H1 (cell line): ENCODE data around the gene DENND11. TPM values are rescaled to one million over a fixed set of nuclear protein-coding genes. Genes with fewer than 3 reads are reported as not detected.

Experiments used
- CTCF ChIA-PET: fragments of 300-600 bp; sonication (Branson Sonifier 250); formaldehyde crosslinking; loops from one replicate; lab custom pipeline; 2021; ENCODE audit not compliant: partially characterized antibody; lab: Charles Lee
- POLR2A ChIA-PET: fragments of 300-600 bp; sonication (Branson Sonifier 250); formaldehyde crosslinking; loops from one replicate; lab custom pipeline; 2021; ENCODE audit warnings: inconsistent platforms; ENCODE audit not compliant: partially characterized antibody; lab: Charles Lee
- DNase-seq, 2 experiments: peaks; one replicate each; pipeline versions ENCODE4 v3.0.0 to v3.0.0-alpha.2; 2010 to 2022; ENCODE audit warnings: low spot score in 2 of 2, low read depth in 1 of 2, mixed read lengths in 1 of 2
- FAIRE-seq: peaks from 2 replicates; lab custom pipeline; 2011; peaks lifted over from hg19 to GRCh38; lab: Jason Lieb, UNC
- H2AFZ ChIP-seq: 2 replicates; pipeline ENCODE4 v1.8.1; 2012; ENCODE audit warnings: low read length, inconsistent platforms
- H2AK5ac ChIP-seq: 2 replicates; pipeline ENCODE4 v1.6.1; 2013; ENCODE audit warnings: low read depth, low read length
- H2BK120ac ChIP-seq: replicated peaks from 2 replicates; pipeline ENCODE3; 2013; ENCODE audit warnings: low read depth, low read length, inconsistent platforms
- H2BK12ac ChIP-seq: 2 replicates; pipeline ENCODE4 v1.6.1; 2013; ENCODE audit warnings: low read depth, low read length
- H2BK15ac ChIP-seq: 2 replicates; pipeline ENCODE4 v1.6.1; 2013; ENCODE audit warnings: low read length
- H2BK20ac ChIP-seq: 2 replicates; pipeline ENCODE4 v1.6.1; 2013; ENCODE audit warnings: low read length
- H2BK5ac ChIP-seq: 2 replicates; pipeline ENCODE4 v1.6.1; 2013; ENCODE audit warnings: low read depth, low read length
- H3K14ac ChIP-seq: 2 replicates; pipeline ENCODE4 v1.6.1; 2013; ENCODE audit warnings: inconsistent platforms; ENCODE audit not compliant: insufficient read length
- H3K18ac ChIP-seq: 2 replicates; pipeline ENCODE4 v1.6.1; 2013; ENCODE audit warnings: low read length; ENCODE audit errors: extremely low read depth
- H3K23ac ChIP-seq: 2 replicates; pipeline ENCODE4 v1.6.1; 2013; ENCODE audit warnings: inconsistent platforms; ENCODE audit not compliant: insufficient read length
- H3K23me2 ChIP-seq: 2 replicates; pipeline ENCODE4 v1.6.1; 2013; ENCODE audit warnings: low read depth, low read length
- H3K27ac ChIP-seq: 2 replicates; pipeline ENCODE4 v1.6.1; 2011; ENCODE audit warnings: low read depth, low read length, inconsistent platforms
- H3K27me3 ChIP-seq, 4 experiments: replicated peaks in 1 of 4; 1 replicate in 1 of 4; 2 replicates in 3 of 4; pipeline versions ENCODE4 v1.6.1 to v1.8.1; 2011 to 2013; ENCODE audit warnings: low read length in 3 of 4, mild to moderate bottlenecking in 3 of 4, inconsistent platforms in 2 of 4, mixed read lengths in 2 of 4, moderate library complexity in 1 of 4; ENCODE audit not compliant: control insufficient read depth in 3 of 4, insufficient read depth in 3 of 4; ENCODE audit errors: extremely low read depth in 1 of 4
- H3K36me3 ChIP-seq, 4 experiments: 2 replicates each; pipeline versions ENCODE4 v1.6.1 to v1.8.1; 2011 to 2013; ENCODE audit warnings: mild to moderate bottlenecking in 4 of 4, low read length in 3 of 4, moderate library complexity in 2 of 4, control low read depth in 1 of 4, inconsistent platforms in 1 of 4; ENCODE audit not compliant: insufficient read depth in 4 of 4, control insufficient read depth in 2 of 4
- H3K4ac ChIP-seq: replicated peaks from 2 replicates; pipeline ENCODE3; 2013; ENCODE audit warnings: low read length, low read depth, mixed read lengths, inconsistent platforms; ENCODE audit not compliant: insufficient read length
- H3K4me1 ChIP-seq, 4 experiments: replicated peaks in 1 of 4; 1 replicate in 1 of 4; 2 replicates in 3 of 4; pipeline versions ENCODE4 v1.6.1 to v1.8.1; 2011 to 2013; ENCODE audit warnings: low read length in 3 of 4, inconsistent platforms in 2 of 4, mixed read lengths in 1 of 4; ENCODE audit not compliant: insufficient read depth in 4 of 4, control insufficient read depth in 3 of 4
- H3K4me2 ChIP-seq, 2 experiments: 2 replicates each; pipeline versions ENCODE4 v1.6.1 to v1.8.1; 2011 to 2013; ENCODE audit warnings: low read depth in 2 of 2, low read length in 2 of 2, control low read depth in 1 of 2, inconsistent platforms in 1 of 2, mild to moderate bottlenecking in 1 of 2; ENCODE audit not compliant: insufficient read depth in 1 of 2
- H3K4me3 ChIP-seq, 4 experiments: fragments of 200-600, 300-600 bp in 1 of 4; sonication (generic), shearing (Covaris generic), sonication (Bioruptor Twin) in 1 of 4; 2 replicates each; pipeline versions ENCODE4 v1.5.1 to v1.8.1; 2011 to 2016; ENCODE audit warnings: low read length in 4 of 4, low read depth in 3 of 4, control low read depth in 2 of 4, inconsistent platforms in 2 of 4, mild to moderate bottlenecking in 2 of 4, mixed read lengths in 1 of 4, moderate library complexity in 1 of 4; ENCODE audit not compliant: insufficient read depth in 2 of 4; ENCODE audit errors: extremely low read depth in 1 of 4
- H3K56ac ChIP-seq: replicated peaks from 2 replicates; pipeline ENCODE3; 2013; ENCODE audit warnings: low read depth, mild to moderate bottlenecking, mixed read lengths, low read length, inconsistent platforms; ENCODE audit not compliant: insufficient read length
- H3K79me1 ChIP-seq: 2 replicates; pipeline ENCODE4 v1.6.1; 2013; ENCODE audit warnings: low read depth, low read length, control low read depth
- H3K79me2 ChIP-seq, 2 experiments: 2 replicates each; pipeline versions ENCODE4 v1.6.1 to v1.8.1; 2012 to 2013; ENCODE audit warnings: low read length in 2 of 2, mild to moderate bottlenecking in 2 of 2, inconsistent platforms in 1 of 2; ENCODE audit not compliant: insufficient read depth in 2 of 2, control insufficient read depth in 1 of 2
- H3K9ac ChIP-seq, 4 experiments: replicated peaks in 1 of 4; 1 replicate in 1 of 4; 2 replicates in 3 of 4; pipeline versions ENCODE4 v1.6.1 to v1.8.1; 2011 to 2013; ENCODE audit warnings: low read depth in 3 of 4, low read length in 3 of 4, control low read depth in 2 of 4, mild to moderate bottlenecking in 2 of 4, moderate library complexity in 2 of 4, inconsistent platforms in 1 of 4; ENCODE audit errors: extremely low read depth in 1 of 4
- H3K9me3 ChIP-seq, 2 experiments: 2 replicates each; pipeline versions ENCODE4 v1.6.1 to v1.8.1; 2012 to 2013; ENCODE audit warnings: mild to moderate bottlenecking in 2 of 2, moderate library complexity in 2 of 2, control low read depth in 1 of 2, inconsistent platforms in 1 of 2, low read depth in 1 of 2, low read length in 1 of 2, mixed read lengths in 1 of 2; ENCODE audit not compliant: insufficient read depth in 2 of 2
- H4K20me1 ChIP-seq, 2 experiments: replicated peaks in 1 of 2; 2 replicates each; pipeline versions ENCODE3 to v1.8.1; 2011 to 2013; ENCODE audit warnings: inconsistent platforms in 2 of 2, low read length in 2 of 2, mild to moderate bottlenecking in 1 of 2; ENCODE audit not compliant: insufficient read depth in 2 of 2, control insufficient read depth in 1 of 2
- H4K5ac ChIP-seq: 2 replicates; pipeline ENCODE4 v1.6.1; 2013; ENCODE audit warnings: low read length, low read depth, mixed read lengths, inconsistent platforms; ENCODE audit not compliant: insufficient read length
- H4K8ac ChIP-seq: 2 replicates; pipeline ENCODE4 v1.8.0; 2013; ENCODE audit warnings: mild to moderate bottlenecking, moderate library complexity, low read length, inconsistent platforms; ENCODE audit not compliant: insufficient read depth; ENCODE audit errors: extremely low read depth
- H4K91ac ChIP-seq: replicated peaks from 2 replicates; pipeline ENCODE3; 2013; ENCODE audit warnings: low read length, mixed read lengths, inconsistent platforms; ENCODE audit not compliant: insufficient read length
- ATF2 ChIP-seq: IDR thresholded peaks from 2 replicates; pipeline ENCODE4 v1.6.1; 2012; ENCODE audit warnings: low read length, inconsistent platforms
- BACH1 ChIP-seq: IDR thresholded peaks from 2 replicates; pipeline ENCODE4 v1.6.1; 2012; ENCODE audit warnings: low read length, improper control_type of control experiment
- EZH2 ChIP-seq: fragments of 200-600 bp; sonication (generic); IDR thresholded peaks from 2 replicates; pipeline ENCODE4 v1.7.1; 2012; ENCODE audit warnings: low read depth, mild to moderate bottlenecking, moderate library complexity, low read length, inconsistent platforms; ENCODE audit not compliant: severe bottlenecking
- JUN ChIP-seq: IDR thresholded peaks from 2 replicates; pipeline ENCODE4 v1.6.1; 2011; ENCODE audit warnings: low read depth, mild to moderate bottlenecking, improper control_type of control experiment, low read length
- KDM4A ChIP-seq: IDR thresholded peaks from one replicate; pipeline ENCODE4 v1.7.1; 2012; ENCODE audit warnings: low read depth, mild to moderate bottlenecking, moderate library complexity, low read length, inconsistent platforms; ENCODE audit not compliant: severe bottlenecking
- PHF8 ChIP-seq: fragments of 200-600 bp; sonication (generic); conservative IDR thresholded peaks from 2 replicates; pipeline ENCODE4 v1.7.1; 2012; ENCODE audit warnings: low read depth, mild to moderate bottlenecking, inconsistent platforms, low read length, moderate library complexity
- POLR2AphosphoS5 ChIP-seq: IDR thresholded peaks from 2 replicates; pipeline ENCODE4 v1.6.1; 2011; ENCODE audit warnings: low read depth, low read length
- SIX5 ChIP-seq: IDR thresholded peaks from 2 replicates; pipeline ENCODE4 v1.6.1; 2011; ENCODE audit warnings: mild to moderate bottlenecking, low read depth, low read length
- SP2 ChIP-seq: IDR thresholded peaks from 2 replicates; pipeline ENCODE4 v1.6.1; 2012; ENCODE audit warnings: mild to moderate bottlenecking, low read length, inconsistent platforms
- TAF1 ChIP-seq: IDR thresholded peaks from 2 replicates; pipeline ENCODE4 v1.6.1; 2011; ENCODE audit warnings: mild to moderate bottlenecking, low read depth, low read length
- TBP ChIP-seq: IDR thresholded peaks from 2 replicates; pipeline ENCODE4 v1.6.1; 2011; ENCODE audit warnings: low read depth, low read length, improper control_type of control experiment
- WGBS, 2 experiments: shearing (Covaris generic) in 1 of 2; methylation state at CpG; one replicate each; pipeline versions ENCODE4 v1.1.6 to v1.1.7; 2013 to 2015; ENCODE audit warnings: low lambda C conversion rate in 2 of 2, mixed read lengths in 2 of 2, inconsistent platforms in 1 of 2, low coverage in 1 of 2, missing lambda C conversion rate in 1 of 2; ENCODE audit not compliant: insufficient replicate concordance in 2 of 2, insufficient coverage in 1 of 2, insufficient read length in 1 of 2; ENCODE audit errors: extremely low coverage in 1 of 2, missing lambda C conversion rate in 1 of 2; 5-methylcytosine and 5-hydroxymethylcytosine counted together
- polyA plus RNA-seq, 7 experiments: library from polyadenylated mRNA; depleted of rRNA in 3 of 7; stranded (reverse) in 5 of 7; unstranded in 2 of 7; fragments of >200 nt in 5 of 7; fragments of 200-250 nt in 2 of 7; gene quantifications; 1 replicate in 5 of 7; 2 replicates in 1 of 7; 4 replicates in 1 of 7; pipeline versions ENCODE4 v1.2.1 to v1.2.3, GENCODE V29; 2011 to 2013; ENCODE audit warnings: missing spikeins in 2 of 7, mixed read lengths in 2 of 7
- total RNA-seq: library from RNA; stranded (reverse); fragmentation: NEBNext Ultra II Directional; extraction: Animal tissue kit (Norgen Biotek cat#: 25700); gene quantifications from 2 replicates; pipeline ENCODE4 v1.2.1, GENCODE V29; 2021

DENND11 gene
- total and polyA plus RNA-seq, 2 of the 8 experiments (the other 6 are each of a cell fraction or from before 2014, with no cell fraction given), result 8.0 to 26.8 TPM

- Histone ChIP-seq H3K23me2 (no peaks in the 10 kb centered on the region; the same call in 1 of the 2 replicates), H3K79me1 (no peaks in the 10 kb centered on the region), H3K56ac (no peak overlapping the region), H2BK120ac (no peak overlapping the region), H4K5ac (no peak overlapping the region), H2BK5ac (no peak overlapping the region), H3K14ac (no peak overlapping the region), H3K4me1 (peaks cover 0 to 5% (median 0%) of the 10 kb centered on the region in 4 experiments; a peak in 1 of 7 replicates), H3K23ac (no peak overlapping the region), H3K79me2 (no peaks in the 10 kb centered on the region), H2BK15ac (no peak overlapping the region), H4K8ac (no peak overlapping the region), H3K4ac (no peak overlapping the region), H2AFZ (no peak overlapping the region), H3K18ac (no peak overlapping the region), H2AK5ac (no peak overlapping the region), H2BK20ac (no peak overlapping the region), H4K20me1 (no peaks in the 10 kb centered on the region), H3K9me3 (no peaks in the 10 kb centered on the region), H3K4me2 (no peak overlapping the region), H4K91ac (no peak overlapping the region), H2BK12ac (no peak overlapping the region), H3K36me3 (no peaks in the 10 kb centered on the region), H3K27me3 (peaks cover 0 to 8% (median 5%) of the 10 kb centered on the region in 4 experiments; a peak in 3 of 7 replicates), H3K27ac (no peak overlapping the region), H3K9ac (no peak overlapping the region), H3K4me3 (no peak overlapping the region)
- ChIA-PET POLR2A (interaction anchor here (1.3 kb wide), 1 partner anchor 31 kb away, joined by 4 read pairs; the partner anchor contains the start of gene SSBP1), CTCF (interaction anchor here (0.6 kb wide), 1 partner anchor 480 kb away, joined by 3 read pairs; no protein-coding TSS in a partner anchor)
- 100% methylated on average over 1 of the region's 1 CpG; no CpG with 5 or more reads in 1 of the 2 experiments for WGBS, 2 experiments
- DNase-seq (no peak), FAIRE-seq (no peak)
- no peak for TF ChIP-seq TAF1
- TF ChIP-seq JUN, result no peak
- no peak for TF ChIP-seq SP2
- no peak for TF ChIP-seq KDM4A
- TF ChIP-seq BACH1, result no peak
- no peak for TF ChIP-seq ATF2
- no peak for TF ChIP-seq EZH2
- no peak for TF ChIP-seq PHF8
- TF ChIP-seq SIX5, result no peak
- TF ChIP-seq TBP, result no peak
- no peak for TF ChIP-seq POLR2AphosphoS5
Observed at GRCh38 chr7:141706239-141707064, 4.5 kb upstream of the DENND11 start.
